Common myeloid progenitor, CD34-positive (primary cell): Measurements from ENCODE around the gene HTR5A.

ENCODE experiments used
- CTCF ChIA-PET: fragments of 350-600 bp; sonication (Branson Sonifier 250); formaldehyde crosslinking; loops from one replicate; lab custom pipeline; 2021; ENCODE audit warnings: antibody characterized with exemption; lab: Charles Lee
- POLR2A ChIA-PET: fragments of 350-600 bp; sonication (Branson Sonifier 250); formaldehyde crosslinking; loops from one replicate; lab custom pipeline; 2021; ENCODE audit warnings: antibody characterized with exemption; lab: Charles Lee
- DNase-seq, 3 donors: peaks; one replicate each; pipeline versions ENCODE4 v3.0.0 to v3.0.0-alpha.2; 2013
- H3K27ac ChIP-seq, 2 experiments: 1 replicate in 1 of 2; 2 replicates in 1 of 2; pipeline ENCODE4 v1.7.0; 2013; ENCODE audit warnings: inconsistent platforms in 2 of 2, low read length in 2 of 2, mild to moderate bottlenecking in 2 of 2, low read depth in 1 of 2, moderate library complexity in 1 of 2; ENCODE audit not compliant: severe bottlenecking in 2 of 2, insufficient read depth in 1 of 2, poor library complexity in 1 of 2
- H3K27me3 ChIP-seq, 5 experiments: replicated peaks in 2 of 5; 1 replicate in 3 of 5; 2 replicates in 2 of 5; pipeline versions ENCODE4 v1.6.1 to v1.7.0; 2013; ENCODE audit warnings: low read length in 4 of 5, mild to moderate bottlenecking in 2 of 5, moderate library complexity in 2 of 5, inconsistent platforms in 1 of 5; ENCODE audit not compliant: insufficient read depth in 5 of 5, control insufficient read depth in 4 of 5
- H3K36me3 ChIP-seq, 4 experiments: 1 replicate in 2 of 4; 2 replicates in 2 of 4; pipeline versions ENCODE4 v1.6.1 to v1.7.0; 2013; ENCODE audit warnings: low read length in 3 of 4, control low read depth in 1 of 4, mild to moderate bottlenecking in 1 of 4; ENCODE audit not compliant: control insufficient read depth in 4 of 4, insufficient read depth in 4 of 4
- H3K4me1 ChIP-seq, 4 experiments: 1 replicate in 3 of 4; 2 replicates in 1 of 4; pipeline versions ENCODE4 v1.6.1 to v1.7.1; 2013; ENCODE audit warnings: low read length in 3 of 4, mild to moderate bottlenecking in 3 of 4, control low read depth in 1 of 4, inconsistent platforms in 1 of 4, moderate library complexity in 1 of 4; ENCODE audit not compliant: control insufficient read depth in 4 of 4, insufficient read depth in 4 of 4; ENCODE audit errors: control extremely low read depth in 1 of 4
- H3K4me3 ChIP-seq, 7 experiments: 1 replicate in 4 of 7; 2 replicates in 3 of 7; pipeline versions ENCODE4 v1.5.1 to v1.7.0; 2013; ENCODE audit warnings: mild to moderate bottlenecking in 7 of 7, low read length in 6 of 7, moderate library complexity in 6 of 7, inconsistent platforms in 2 of 7, low read depth in 2 of 7, control low read depth in 1 of 7; ENCODE audit not compliant: insufficient read depth in 4 of 7, control insufficient read depth in 1 of 7; ENCODE audit errors: extremely low read depth in 1 of 7
- H3K9me3 ChIP-seq, 5 experiments: 1 replicate in 4 of 5; 2 replicates in 1 of 5; pipeline versions ENCODE4 v1.6.1 to v1.7.1; 2013; ENCODE audit warnings: low read length in 4 of 5, mild to moderate bottlenecking in 2 of 5, inconsistent platforms in 1 of 5, low read depth in 1 of 5, moderate library complexity in 1 of 5; ENCODE audit not compliant: control insufficient read depth in 4 of 5, insufficient read depth in 2 of 5; ENCODE audit errors: control extremely low read depth in 1 of 5
- WGBS: methylation state at CpG from one replicate; pipeline ENCODE4 v1.1.5; 2013; ENCODE audit not compliant: insufficient coverage; 5-methylcytosine and 5-hydroxymethylcytosine counted together

The HTR5A gene

DNA sequence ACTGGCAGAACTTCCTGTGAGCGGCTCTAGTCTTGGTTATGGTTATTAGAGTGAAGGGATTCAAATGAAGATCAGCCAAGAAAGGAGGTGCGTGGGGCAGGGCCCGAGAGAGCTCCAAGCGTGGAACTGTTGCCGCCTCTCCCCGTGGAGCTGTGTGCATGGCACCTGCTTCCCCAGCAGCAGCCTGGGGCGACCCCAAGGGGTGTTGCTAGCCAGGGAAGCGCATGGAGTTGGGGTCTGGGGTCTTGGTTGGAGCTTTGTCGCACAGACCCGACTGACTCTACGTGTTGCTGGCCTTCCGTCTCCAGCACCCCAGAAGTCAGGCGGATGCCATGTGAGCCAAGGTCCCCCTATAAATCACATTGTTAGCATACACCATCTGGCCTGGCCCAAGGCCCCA lies 61.0 kb downstream of the HTR5A start:
- ChIA-PET POLR2A (no interaction called here), CTCF (no interaction called here)
- Histone ChIP-seq H3K4me3 (no peak overlapping the region), H3K27me3 (peaks cover 0 to 3% (median 0%) of the 10 kb centered on the region in 5 experiments), H3K4me1 (no peaks in the 10 kb centered on the region), H3K9me3 (peaks cover 0 to 2% (median 0%) of the 10 kb centered on the region in 5 experiments), H3K27ac (no peak overlapping the region), H3K36me3 (no peaks in the 10 kb centered on the region)
- WGBS: 97% methylated on average over 12 of the region's 13 CpGs
- DNase-seq: no peak

DNA sequence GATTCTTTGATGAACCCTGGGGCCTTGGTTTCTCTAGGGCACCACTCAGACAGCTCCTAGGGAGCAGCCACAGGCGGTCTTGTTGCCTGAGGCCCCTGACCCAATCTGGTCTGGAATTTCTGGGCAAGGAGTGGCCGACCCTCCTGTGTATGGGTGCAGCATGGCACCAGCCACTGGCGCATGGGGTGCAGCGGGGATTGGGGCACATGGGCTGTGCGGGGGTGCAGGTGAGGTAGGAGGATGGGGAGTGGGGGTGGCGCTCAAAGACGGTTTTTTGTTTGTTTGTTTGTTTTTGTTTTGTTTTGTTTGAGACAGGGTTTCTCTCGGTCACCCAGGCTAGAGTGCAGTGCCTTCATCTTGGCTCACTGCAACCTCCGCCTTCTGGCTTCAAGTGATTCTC lies 62.3 kb downstream of the HTR5A start:
- CTCF ChIA-PET: no interaction called here
- Histone ChIP-seq H3K4me1 (no peaks in the 10 kb centered on the region), H3K9me3 (peaks cover 0 to 3% (median 0%) of the 10 kb centered on the region in 5 experiments), H3K27me3 (peaks cover 0 to 6% (median 2%) of the 10 kb centered on the region in 5 experiments), H3K4me3 (no peak overlapping the region), H3K36me3 (no peaks in the 10 kb centered on the region), H3K27ac (no peak overlapping the region)
- WGBS: 94% methylated on average over 8 of the region's 9 CpGs
- DNase-seq: no peak
- POLR2A ChIA-PET: no interaction called here

DNA sequence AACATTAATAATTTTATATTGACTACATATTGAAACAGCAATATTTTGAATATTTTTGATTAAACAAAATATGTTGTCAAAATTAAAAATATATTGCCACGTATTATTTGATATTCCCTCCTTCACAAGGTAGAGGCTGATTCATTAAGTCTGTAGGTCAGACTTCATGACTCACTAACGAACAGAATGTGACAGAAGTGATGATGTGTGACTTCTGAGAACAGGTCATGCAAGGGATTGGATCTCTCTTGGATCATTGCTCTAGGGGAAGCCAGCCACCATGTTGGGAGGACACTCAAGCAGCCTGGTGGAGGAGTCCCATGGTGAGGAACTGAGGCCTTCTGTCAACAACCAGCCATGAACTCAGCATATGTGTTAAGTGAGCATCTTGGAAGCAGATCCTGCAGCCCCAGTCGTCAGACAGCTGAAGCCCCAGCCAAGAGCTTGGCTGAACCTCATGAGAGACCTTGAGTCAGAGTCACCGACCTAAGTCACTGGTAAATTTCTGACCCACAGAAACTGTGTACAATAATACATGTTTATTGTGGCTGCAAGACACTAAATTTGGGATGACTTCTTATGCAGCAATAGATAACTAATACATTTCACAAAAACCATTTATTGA lies 66.6 kb downstream of the HTR5A start:
- peaks cover 0 to 7% (median 4%) of the 10 kb centered on the region in 5 experiments for H3K27me3 ChIP-seq
- no peak overlapping the region for H3K27ac ChIP-seq
- no peak for DNase-seq
- H3K36me3 ChIP-seq: no peaks in the 10 kb centered on the region
- no peaks in the 10 kb centered on the region for H3K4me1 ChIP-seq
- CTCF ChIA-PET: no interaction called here
- no peak overlapping the region for H3K4me3 ChIP-seq
- POLR2A ChIA-PET: no interaction called here
- WGBS: 91% methylated on average over 3 of the region's 4 CpGs
- peaks cover 0 to 3% (median 0%) of the 10 kb centered on the region in 5 experiments for H3K9me3 ChIP-seq
